Stimulated activated CD4-positive, alpha-beta T cell treated with anti-CD3 and anti-CD28 coated beads, Interleukin-15, amount 100 ng/mL, for 1 hour (primary cell): Measurements from ENCODE around the gene COL15A1.

Experiments used
- DNase-seq, 2 donors: peaks; one replicate each; pipeline ENCODE4 v3.0.0-alpha.2; 2020; ENCODE audit warnings: low read depth in 1 of 2, low spot score in 1 of 2

Gene COL15A1

DNA sequence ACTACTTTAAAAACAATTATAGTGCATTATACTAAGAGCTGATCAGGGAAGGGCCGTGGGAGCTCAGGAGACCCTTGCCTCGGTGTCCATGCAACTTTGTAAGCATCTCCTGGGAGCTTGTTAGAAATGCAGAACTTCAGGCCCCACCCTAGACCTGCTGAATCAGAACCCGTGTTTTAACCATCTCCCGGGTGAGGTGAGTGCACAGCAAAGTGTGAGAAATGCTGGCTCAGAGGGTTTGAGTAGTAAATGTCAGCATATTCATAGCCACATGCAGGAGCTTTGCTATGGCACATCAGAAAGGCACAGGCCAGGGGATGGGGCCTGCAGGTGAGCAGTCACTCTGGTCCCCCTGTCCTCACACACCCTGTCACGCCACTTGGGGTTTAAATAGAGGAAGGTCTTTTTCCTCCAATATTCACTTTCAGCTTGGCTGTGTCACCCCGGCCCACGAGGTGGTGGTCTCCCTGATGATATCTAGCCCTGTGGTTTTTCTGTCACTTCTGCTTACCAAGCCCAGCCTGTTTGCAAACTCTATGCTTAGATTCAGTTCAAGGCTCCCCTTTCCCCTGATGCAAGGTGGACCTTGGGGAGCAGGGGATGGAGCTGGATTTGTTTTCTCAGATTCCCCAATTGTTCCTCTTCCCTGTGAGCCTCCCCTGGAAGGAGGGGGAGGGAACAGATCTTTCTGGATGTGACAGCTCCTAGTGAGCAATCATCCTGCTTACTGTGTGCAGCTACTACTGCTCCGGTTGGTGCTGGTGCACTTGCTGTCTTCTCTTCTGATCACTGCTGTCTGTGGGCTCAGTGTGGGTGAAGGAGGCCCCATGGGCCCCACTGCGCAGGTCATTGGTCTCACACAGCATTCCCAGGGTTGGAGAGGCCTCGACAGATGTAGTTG is 109.4 kb downstream of the COL15A1 start:
- DNase-seq = no peak

- DNase-seq = no peak
Observed at GRCh38 chr9:99054581-99054980, 110.9 kb downstream of the COL15A1 start.

DNA sequence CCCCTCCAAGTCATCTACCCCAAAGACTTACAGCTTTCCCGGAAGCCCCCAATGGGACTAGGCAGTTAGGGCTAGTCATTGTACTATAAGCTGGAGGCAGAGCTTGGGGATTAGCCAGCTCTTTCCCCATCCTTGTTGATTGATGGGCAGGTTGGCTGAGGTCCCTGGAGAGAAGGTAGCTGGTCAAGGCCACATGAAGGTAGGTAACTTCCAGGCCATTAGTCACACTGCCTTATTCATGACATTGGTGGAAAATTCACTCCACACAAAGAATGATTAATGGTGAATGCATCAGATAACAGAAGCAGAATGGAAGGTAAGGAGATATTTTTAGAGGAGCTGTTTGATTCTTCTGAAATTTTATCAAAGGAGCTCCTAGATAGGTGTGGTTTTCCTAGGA is 111.7 kb downstream of the COL15A1 start:
- DNase-seq = no peak

DNA sequence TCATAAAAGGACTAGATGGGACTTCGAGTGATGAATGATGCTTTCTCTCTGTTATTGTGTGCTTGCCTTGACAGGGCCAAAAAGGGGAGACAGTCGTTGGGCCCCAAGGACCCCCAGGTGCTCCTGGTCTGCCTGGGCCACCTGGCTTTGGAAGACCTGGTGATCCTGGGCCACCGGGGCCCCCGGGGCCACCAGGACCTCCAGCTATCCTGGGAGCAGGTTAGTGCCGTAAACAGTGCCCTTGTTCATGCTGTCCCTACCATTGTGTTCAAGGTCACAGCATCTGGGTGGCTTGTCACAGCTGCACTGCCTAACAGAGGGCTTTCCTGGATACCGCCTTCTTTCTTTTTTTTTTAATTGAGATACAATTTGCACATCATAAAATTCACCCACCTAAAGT is 112.5 kb downstream of the COL15A1 start:
- no peak for DNase-seq

GRCh38 chr9:99056886-99057664 is 113.4 kb downstream of the COL15A1 start:
- DNase-seq = no peak

GRCh38 chr9:99057665-99058625 is 114.2 kb downstream of the COL15A1 start:
- peak in 1 of 2 donors; percentile 6 for DNase-seq

GRCh38 chr9:99058964-99059921 is 115.5 kb downstream of the COL15A1 start:
- no peak for DNase-seq

GRCh38 chr9:99060621-99061020 is 116.9 kb downstream of the COL15A1 start:
- no peak for DNase-seq

GRCh38 chr9:99062549-99062948 is 118.8 kb downstream of the COL15A1 start:
- no peak for DNase-seq

GRCh38 chr9:99063522-99063921 is 119.8 kb downstream of the COL15A1 start:
- no peak for DNase-seq

DNA sequence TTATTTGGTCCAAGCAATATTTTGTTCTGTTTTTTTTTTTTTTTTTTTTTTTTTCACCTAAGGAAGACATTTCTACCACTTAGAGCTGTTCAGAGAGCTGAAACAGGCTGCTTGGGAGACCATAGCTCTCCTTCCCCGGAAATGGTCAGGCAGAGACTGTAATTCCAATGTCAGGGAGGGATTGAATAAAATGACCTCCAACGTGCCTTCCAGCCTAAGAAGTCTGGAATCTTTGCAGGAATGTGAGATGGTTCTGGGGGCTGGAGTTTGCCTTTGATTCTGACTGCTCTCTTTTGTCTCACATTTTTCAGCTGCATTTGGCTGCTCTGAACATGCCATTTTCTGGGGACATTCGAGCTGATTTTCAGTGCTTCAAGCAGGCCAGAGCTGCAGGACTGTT is 122.9 kb downstream of the COL15A1 start:
- no peak for DNase-seq

GRCh38 chr9:99069075-99069474 is 125.4 kb downstream of the COL15A1 start:
- DNase-seq = no peak

DNA sequence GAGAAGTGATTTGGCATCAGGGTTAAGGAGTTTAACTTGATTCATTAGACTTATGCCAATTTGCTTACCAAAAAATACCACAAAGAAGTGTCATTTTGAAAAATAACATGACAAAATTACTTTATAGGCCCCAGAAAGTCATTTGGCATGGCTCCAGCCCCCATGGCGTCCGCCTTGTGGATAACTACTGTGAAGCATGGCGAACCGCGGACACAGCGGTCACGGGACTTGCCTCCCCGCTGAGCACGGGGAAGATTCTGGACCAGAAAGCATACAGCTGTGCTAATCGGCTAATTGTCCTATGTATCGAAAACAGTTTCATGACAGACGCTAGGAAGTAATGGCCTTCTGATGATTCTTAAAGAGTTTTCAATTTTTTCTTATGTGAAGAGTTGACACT is 125.8 kb downstream of the COL15A1 start:
- DNase-seq = no peak

DNA sequence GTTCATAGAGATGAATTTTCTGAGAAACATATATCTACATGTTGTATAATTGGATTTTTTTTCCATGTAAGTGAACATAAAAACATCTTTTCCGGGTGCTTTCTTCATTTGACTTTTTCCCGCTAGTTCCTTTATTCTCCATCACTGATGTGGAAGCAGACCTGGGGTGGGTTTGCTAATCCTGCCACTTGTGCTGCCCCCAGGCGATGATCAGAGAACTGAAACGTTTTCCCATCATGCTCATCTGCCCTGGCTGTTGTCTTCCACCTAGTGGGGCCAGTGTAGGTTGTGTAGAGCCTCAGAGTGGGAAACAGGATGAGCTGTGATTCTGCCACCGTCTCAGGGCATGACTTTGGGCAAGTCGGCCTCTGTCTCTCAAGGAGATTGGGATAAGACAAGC is 127.0 kb downstream of the COL15A1 start:
- DNase-seq = no peak

DNA sequence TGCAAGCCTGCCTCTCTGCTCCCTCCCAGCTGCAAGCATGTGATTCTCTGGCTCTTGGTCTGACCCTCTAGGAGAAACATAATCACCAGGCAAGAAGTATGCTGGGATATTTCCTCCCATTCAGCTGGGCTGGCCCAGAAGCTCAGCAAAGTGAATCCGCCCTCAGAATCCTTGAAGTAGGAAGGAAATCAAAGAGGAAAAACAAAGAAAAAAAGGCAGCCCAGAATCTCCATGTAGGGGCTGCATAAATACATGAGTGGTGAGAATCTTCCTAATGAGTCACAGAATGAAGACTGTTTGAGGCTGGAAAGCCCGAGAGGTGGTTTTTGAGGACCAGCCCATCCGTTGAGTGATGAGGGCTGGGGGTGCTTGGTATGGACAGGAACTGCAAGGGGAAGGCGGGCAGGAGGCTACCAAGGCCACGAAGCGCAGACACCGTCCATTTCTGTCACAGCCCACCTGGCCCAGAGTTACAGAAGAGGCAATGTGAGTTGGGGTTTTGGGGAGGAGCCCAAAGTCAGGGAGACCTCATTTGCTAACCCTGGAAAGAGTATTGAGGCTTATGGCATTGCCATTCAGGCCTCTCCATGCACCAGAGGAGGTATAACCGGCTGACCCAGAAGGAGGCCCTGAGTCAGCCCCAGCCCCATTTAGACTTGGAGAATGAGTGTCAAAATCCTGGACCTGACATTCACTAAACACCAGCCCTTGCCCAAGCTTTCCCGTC is 127.8 kb downstream of the COL15A1 start:
- DNase-seq = no peak

DNA sequence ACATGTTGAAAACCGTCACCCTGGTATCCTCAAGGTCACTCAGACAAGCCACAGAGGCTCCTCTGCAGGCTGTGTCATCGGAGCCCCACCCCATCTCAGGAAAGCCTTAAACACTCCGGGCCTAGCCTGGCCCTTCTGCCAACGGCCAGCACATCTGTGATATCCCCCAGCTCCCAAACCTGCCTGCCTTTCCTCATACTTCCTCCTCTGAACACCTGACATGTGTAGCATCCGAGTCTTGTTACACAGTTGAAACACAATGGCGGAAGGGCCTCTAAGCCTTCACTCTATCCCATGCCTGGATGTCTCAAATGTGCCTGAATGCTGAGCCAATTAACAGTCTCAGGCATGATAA is 128.3 kb downstream of the COL15A1 start:
- no peak for DNase-seq

GRCh38 chr9:99073347-99073746 is 129.6 kb downstream of the COL15A1 start:
- DNase-seq = no peak

DNA sequence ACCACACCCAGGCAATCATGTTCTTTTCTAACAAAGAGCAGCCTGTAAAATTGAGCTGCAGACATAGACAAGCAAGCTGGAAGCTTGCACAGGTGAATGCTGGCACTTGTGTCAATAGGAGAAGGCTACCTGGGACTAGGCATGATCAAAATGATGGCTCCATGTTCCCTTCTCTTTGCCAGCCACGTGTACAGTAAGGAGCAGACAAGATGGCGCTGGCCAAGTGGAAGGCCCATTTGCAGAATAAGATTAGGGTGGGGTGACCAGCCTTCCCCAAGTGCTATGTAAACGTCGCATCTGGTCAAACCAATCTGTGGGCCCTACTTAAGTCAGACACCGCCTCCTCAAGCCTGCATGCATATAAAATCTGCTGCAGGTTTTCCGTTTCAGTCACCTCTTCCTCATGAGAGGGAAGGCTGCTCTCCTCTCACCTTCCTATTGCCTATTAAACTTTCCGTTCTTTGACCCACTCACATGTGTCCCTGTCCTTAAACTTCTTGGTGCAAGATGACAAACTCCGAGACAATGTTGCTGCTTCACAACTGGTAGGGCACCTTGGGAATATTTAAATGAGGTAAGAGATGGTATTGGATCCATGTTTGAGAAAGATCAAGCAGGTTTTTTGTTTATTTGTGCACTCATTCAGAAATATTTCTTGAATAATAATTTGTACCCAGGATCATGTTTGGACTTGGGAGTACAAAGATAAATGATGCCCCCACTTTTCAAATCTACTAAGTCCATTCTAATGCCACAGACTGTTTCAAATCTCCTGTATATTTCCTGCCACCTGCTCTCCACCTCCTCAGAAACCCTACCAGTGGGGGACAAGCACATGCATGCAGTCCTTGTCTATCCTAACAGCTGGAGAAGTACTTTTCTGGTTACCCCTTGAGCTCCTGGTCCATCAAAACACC is 130.5 kb downstream of the COL15A1 start:
- no peak for DNase-seq

DNA sequence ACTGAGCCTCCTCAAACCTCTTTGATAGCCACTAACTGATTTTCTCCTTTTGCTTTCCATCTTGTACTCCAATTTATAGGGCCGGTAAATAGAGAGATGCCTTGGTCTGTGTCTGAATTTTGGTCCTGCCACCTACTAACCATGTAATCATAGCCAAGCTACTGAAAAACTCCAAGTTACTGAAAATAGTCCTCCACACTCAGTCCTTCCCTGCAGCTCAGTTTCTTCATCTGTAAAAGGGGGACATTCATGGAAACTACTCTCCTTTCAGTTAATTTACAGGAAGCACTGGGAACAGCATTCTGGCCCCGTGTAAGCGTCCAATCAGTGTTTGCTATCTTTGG is 131.2 kb downstream of the COL15A1 start:
- no peak for DNase-seq
